OCI-LY7 (cell line): ENCODE results near the gene DPM3. TPM values are rescaled to one million over a fixed set of nuclear protein-coding genes. Genes with fewer than 3 reads are reported as not detected.

Experiments
- BruUV-seq: library from RNA; stranded (reverse); fragments of 400-500 nt; replicated peaks from 2 replicates; lab custom pipeline; 2021; lab: Mats Ljungman, UMichigan
- CTCF ChIA-PET: fragments of 300-600 bp; sonication (Branson Sonifier 250); formaldehyde crosslinking; loops from one replicate; lab custom pipeline; 2022; ENCODE audit warnings: antibody characterized with exemption; ENCODE audit not compliant: unreplicated experiment; lab: Charles Lee
- POLR2A ChIA-PET: fragments of 300-600 bp; sonication (Branson Sonifier 250); formaldehyde crosslinking; loops from one replicate; lab custom pipeline; 2022; ENCODE audit warnings: antibody characterized with exemption; lab: Charles Lee
- DNase-seq: peaks from one replicate; pipeline ENCODE4 v3.0.0-alpha.2; 2015; ENCODE audit warnings: low spot score
- H2AFZ ChIP-seq: fragments of 200-600 bp; sonication (generic), shearing (Covaris generic); 2 replicates; pipeline ENCODE4 v1.6.1; 2014; ENCODE audit warnings: mild to moderate bottlenecking, antibody characterized with exemption, low read length, moderate library complexity
- H3K27ac ChIP-seq: fragments of 200-600 bp; sonication (generic); 2 replicates; pipeline ENCODE4 v1.5.1; 2014; ENCODE audit warnings: mixed run types, low read depth, mild to moderate bottlenecking, moderate library complexity, low read length, inconsistent platforms; ENCODE audit not compliant: poor library complexity, severe bottlenecking
- H3K36me3 ChIP-seq: fragments of 200-600 bp; sonication (generic); 2 replicates; pipeline ENCODE4 v1.6.1; 2014; ENCODE audit warnings: mild to moderate bottlenecking, antibody characterized with exemption, low read length, moderate library complexity, mixed read lengths; ENCODE audit not compliant: insufficient read depth
- H3K4me1 ChIP-seq: fragments of 200-600 bp; sonication (generic); 2 replicates; pipeline ENCODE4 v1.5.1; 2014; ENCODE audit warnings: mild to moderate bottlenecking, low read length; ENCODE audit not compliant: insufficient read depth, poor library complexity, severe bottlenecking
- H3K4me2 ChIP-seq: fragments of 200-600 bp; sonication (generic); 2 replicates; pipeline ENCODE4 v1.6.1; 2014; ENCODE audit warnings: mild to moderate bottlenecking, low read length
- H3K4me3 ChIP-seq: fragments of 200-600 bp; sonication (generic); 2 replicates; pipeline ENCODE4 v1.5.1; 2014; ENCODE audit warnings: mild to moderate bottlenecking, low read depth, low read length; ENCODE audit not compliant: poor library complexity, severe bottlenecking
- H3K79me2 ChIP-seq: fragments of 200-600 bp; sonication (generic); 2 replicates; pipeline ENCODE4 v1.6.1; 2016; ENCODE audit warnings: low read depth, mild to moderate bottlenecking, low read length, moderate library complexity, mixed read lengths; ENCODE audit not compliant: insufficient read depth
- H3K9me2 ChIP-seq: fragments of 200-600 bp; sonication (generic); 2 replicates; pipeline ENCODE4 v1.6.1; 2016; ENCODE audit warnings: mild to moderate bottlenecking, low read length, mixed read lengths; ENCODE audit not compliant: insufficient read depth
- H3K9me3 ChIP-seq: fragments of 200-600 bp; sonication (generic); 2 replicates; pipeline ENCODE4 v1.6.1; 2014; ENCODE audit warnings: mild to moderate bottlenecking, mixed run types, low read length, mixed read lengths
- H4K20me1 ChIP-seq: fragments of 200-600 bp; sonication (generic); 2 replicates; pipeline ENCODE4 v1.6.1; 2014; ENCODE audit warnings: mild to moderate bottlenecking, antibody characterized with exemption, low read length, moderate library complexity, mixed read lengths; ENCODE audit not compliant: insufficient read depth
- EZH2phosphoT487 ChIP-seq: fragments of 200-600 bp; sonication (generic); IDR thresholded peaks from 2 replicates; pipeline ENCODE4 v1.6.1; 2018; ENCODE audit warnings: low read depth, borderline replicate concordance, mild to moderate bottlenecking, mixed run types, antibody characterized with exemption, low read length, moderate library complexity, mixed read lengths
- intact Hi-C: fragments of 100-400 bp; cut with micrococcal nuclease; formaldehyde crosslinking; loops from one replicate; pipeline ENCODE4 v1.10.0; 2022; ENCODE audit not compliant: unreplicated experiment
- total RNA-seq, 2 experiments: library from RNA; depleted of rRNA in 1 of 2; stranded (reverse); fragments of >200 nt in 1 of 2; shearing (Covaris generic) in 1 of 2; gene quantifications; 2 replicates each; pipeline ENCODE4 v1.2.3, GENCODE V29; 2014 to 2022
- TF ChIP-seq, protein P1 (sequence below): fragments of 200-600 bp; sonication (generic); conservative IDR thresholded peaks from 2 replicates; pipeline ENCODE4 v1.5.1; 2014; ENCODE audit warnings: mild to moderate bottlenecking, antibody characterized with exemption, low read length, moderate library complexity, mixed read lengths

The DPM3 gene
- total RNA-seq, 2 experiments from 2014 or later, result 32.5 to 65.9 TPM

DNA sequence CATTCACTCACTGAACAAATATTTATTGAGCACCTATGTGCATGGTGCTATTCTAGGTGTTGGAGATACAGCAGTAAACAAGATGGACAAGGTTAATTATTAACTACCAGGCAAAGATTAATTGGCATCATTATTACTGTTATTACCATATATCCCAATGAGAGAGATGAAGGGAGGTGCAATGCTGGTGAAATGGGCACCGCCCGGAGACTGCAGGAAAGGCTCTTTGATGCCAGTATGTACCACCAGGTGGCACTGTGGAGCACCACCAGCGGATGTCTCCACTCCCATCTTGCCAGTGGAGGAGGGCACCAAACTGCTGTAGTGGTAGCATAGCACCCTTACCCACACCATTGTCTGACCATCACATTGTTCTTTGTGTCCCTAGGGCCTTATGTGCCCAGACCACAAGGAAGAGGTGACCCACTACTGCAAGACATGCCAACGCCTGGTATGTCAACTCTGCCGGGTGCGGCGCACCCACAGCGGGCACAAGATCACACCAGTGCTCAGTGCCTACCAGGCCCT, 36.3 kb upstream of the DPM3 start:
- Histone ChIP-seq H3K9me3 (no peaks in the 10 kb centered on the region), H3K4me3 (peak overlapping the region; percentile 4), H4K20me1 (no peaks in the 10 kb centered on the region), H3K4me2 (0 out of 2 replicates have a peak overlapping the region, but pooled peaks have one; percentile 8), H2AFZ (no peak overlapping the region), H3K36me3 (no peaks in the 10 kb centered on the region), H3K9me2 (no peaks in the 10 kb centered on the region), H3K79me2 (peaks cover 13% of the 10 kb centered on the region; the same call in 1 of the 2 replicates), H3K4me1 (peaks cover 33% of the 10 kb centered on the region), H3K27ac (no peak overlapping the region)
- ChIA-PET CTCF (interaction anchor here (1.0 to 1.3 kb wide), 2 partner anchors 9 to 17 kb away, joined by 3 to 4 read pairs; no protein-coding TSS in a partner anchor), POLR2A (no interaction called here)
- no TSS peak for BruUV-seq
- TF ChIP-seq, protein P1, sequence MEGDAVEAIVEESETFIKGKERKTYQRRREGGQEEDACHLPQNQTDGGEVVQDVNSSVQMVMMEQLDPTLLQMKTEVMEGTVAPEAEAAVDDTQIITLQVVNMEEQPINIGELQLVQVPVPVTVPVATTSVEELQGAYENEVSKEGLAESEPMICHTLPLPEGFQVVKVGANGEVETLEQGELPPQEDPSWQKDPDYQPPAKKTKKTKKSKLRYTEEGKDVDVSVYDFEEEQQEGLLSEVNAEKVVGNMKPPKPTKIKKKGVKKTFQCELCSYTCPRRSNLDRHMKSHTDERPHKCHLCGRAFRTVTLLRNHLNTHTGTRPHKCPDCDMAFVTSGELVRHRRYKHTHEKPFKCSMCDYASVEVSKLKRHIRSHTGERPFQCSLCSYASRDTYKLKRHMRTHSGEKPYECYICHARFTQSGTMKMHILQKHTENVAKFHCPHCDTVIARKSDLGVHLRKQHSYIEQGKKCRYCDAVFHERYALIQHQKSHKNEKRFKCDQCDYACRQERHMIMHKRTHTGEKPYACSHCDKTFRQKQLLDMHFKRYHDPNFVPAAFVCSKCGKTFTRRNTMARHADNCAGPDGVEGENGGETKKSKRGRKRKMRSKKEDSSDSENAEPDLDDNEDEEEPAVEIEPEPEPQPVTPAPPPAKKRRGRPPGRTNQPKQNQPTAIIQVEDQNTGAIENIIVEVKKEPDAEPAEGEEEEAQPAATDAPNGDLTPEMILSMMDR, result peak; percentile 90
- no peak for TF ChIP-seq EZH2phosphoT487
- intact Hi-C loops, result loop anchor here (1.0 to 5.0 kb wide), 3 partner anchors 17 to 146 kb away; partner anchors contain the start of gene RUSC1
- DNase-seq, result peak; percentile 83

DNA sequence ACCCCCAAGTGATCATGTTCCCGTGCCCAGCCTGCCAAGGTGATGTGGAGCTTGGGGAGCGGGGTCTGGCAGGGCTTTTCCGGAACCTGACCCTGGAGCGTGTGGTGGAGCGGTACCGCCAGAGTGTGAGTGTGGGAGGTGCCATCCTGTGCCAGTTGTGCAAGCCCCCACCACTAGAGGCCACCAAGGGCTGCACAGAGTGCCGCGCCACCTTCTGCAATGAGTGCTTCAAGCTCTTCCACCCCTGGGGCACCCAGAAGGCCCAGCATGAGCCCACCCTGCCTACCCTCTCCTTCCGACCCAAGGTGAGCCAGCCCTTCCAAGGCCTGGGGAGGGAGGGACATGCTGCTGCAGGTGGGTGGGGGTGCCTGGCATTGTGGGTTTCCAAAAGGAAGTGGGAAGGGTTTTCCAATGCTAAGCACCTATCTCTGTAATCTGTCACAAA, 35.6 kb upstream of the DPM3 start:
- Histone ChIP-seq H2AFZ (no peak overlapping the region), H3K9me3 (no peaks in the 10 kb centered on the region), H3K4me2 (no peak overlapping the region), H3K4me1 (peaks cover 35% of the 10 kb centered on the region), H3K27ac (no peak overlapping the region), H3K36me3 (no peaks in the 10 kb centered on the region), H3K79me2 (peaks cover 14% of the 10 kb centered on the region; the same call in 1 of the 2 replicates), H3K4me3 (no peak overlapping the region), H4K20me1 (no peaks in the 10 kb centered on the region), H3K9me2 (no peaks in the 10 kb centered on the region)
- TF ChIP-seq EZH2phosphoT487, result no peak
- TF ChIP-seq, protein P1, result no peak; the same call in 1 of the 2 replicates
- CTCF ChIA-PET, result no interaction called here
- intact Hi-C loops, result loop anchor here (1.0 to 5.0 kb wide), 3 partner anchors 17 to 146 kb away; partner anchors contain the start of gene RUSC1
- BruUV-seq, result no TSS peak
- DNase-seq, result peak; percentile 44
- POLR2A ChIA-PET, result interaction anchor here (2.1 kb wide), 1 partner anchor 49 kb away, joined by 7 read pairs; no protein-coding TSS in a partner anchor
